ENCODE results near the gene ADAMTS19.

DNA sequence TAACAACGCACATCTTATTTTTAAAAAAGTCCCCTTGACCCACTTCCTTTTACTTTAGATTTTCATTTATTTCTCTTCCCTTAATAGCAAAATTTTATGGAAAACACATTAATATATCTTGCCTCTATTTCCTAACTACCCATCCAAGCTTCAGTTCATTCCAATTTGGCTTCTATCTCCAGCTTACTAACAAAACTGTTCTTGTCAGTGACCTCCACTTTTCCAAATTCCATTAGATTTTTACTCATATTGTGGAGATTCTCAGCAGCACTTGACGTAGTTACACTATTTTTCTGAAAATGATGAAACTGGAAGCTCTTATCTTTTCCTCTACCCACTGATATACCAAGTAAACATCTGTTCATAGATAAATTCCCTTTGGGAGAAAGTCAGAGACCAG, 46.5 kb upstream of the ADAMTS19 start:
- TF ChIP-seq CTCF (IDR thresholded peaks at IDR 0.05; ENCODE audit: insufficient read depth, low read length) (no peak), POLR2AphosphoS5 (IDR thresholded peaks at IDR 0.05; ENCODE audit: low read depth) (no peak), GABPA (IDR thresholded peaks at IDR 0.05; ENCODE audit: low read depth) (no peak), SPI1 (IDR thresholded peaks at IDR 0.05; ENCODE audit: borderline replicate concordance, low read depth) (no peak)
- TF ChIP-seq, protein P1, sequence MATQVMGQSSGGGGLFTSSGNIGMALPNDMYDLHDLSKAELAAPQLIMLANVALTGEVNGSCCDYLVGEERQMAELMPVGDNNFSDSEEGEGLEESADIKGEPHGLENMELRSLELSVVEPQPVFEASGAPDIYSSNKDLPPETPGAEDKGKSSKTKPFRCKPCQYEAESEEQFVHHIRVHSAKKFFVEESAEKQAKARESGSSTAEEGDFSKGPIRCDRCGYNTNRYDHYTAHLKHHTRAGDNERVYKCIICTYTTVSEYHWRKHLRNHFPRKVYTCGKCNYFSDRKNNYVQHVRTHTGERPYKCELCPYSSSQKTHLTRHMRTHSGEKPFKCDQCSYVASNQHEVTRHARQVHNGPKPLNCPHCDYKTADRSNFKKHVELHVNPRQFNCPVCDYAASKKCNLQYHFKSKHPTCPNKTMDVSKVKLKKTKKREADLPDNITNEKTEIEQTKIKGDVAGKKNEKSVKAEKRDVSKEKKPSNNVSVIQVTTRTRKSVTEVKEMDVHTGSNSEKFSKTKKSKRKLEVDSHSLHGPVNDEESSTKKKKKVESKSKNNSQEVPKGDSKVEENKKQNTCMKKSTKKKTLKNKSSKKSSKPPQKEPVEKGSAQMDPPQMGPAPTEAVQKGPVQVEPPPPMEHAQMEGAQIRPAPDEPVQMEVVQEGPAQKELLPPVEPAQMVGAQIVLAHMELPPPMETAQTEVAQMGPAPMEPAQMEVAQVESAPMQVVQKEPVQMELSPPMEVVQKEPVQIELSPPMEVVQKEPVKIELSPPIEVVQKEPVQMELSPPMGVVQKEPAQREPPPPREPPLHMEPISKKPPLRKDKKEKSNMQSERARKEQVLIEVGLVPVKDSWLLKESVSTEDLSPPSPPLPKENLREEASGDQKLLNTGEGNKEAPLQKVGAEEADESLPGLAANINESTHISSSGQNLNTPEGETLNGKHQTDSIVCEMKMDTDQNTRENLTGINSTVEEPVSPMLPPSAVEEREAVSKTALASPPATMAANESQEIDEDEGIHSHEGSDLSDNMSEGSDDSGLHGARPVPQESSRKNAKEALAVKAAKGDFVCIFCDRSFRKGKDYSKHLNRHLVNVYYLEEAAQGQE (IDR thresholded peaks at IDR 0.05; ENCODE audit: insufficient replicate concordance, low read depth), result no peak
